H1 (cell line): ENCODE data around the gene GAS7. TPM values are rescaled to one million over a fixed set of nuclear protein-coding genes. Genes with fewer than 3 reads are reported as not detected.

Source experiments
- ATF3 ChIP-seq: IDR thresholded peaks from 2 replicates; pipeline ENCODE4 v1.6.1; 2011; ENCODE audit warnings: low read depth, mild to moderate bottlenecking, low read length; ENCODE audit not compliant: insufficient read depth
- CTCF ChIP-seq, 3 experiments: IDR thresholded peaks; 1 replicate in 2 of 3; 2 replicates in 1 of 3; pipeline versions ENCODE4 v1.5.1 to v1.6.1; 2011; ENCODE audit warnings: low read length in 3 of 3, mild to moderate bottlenecking in 3 of 3, inconsistent platforms in 2 of 3, low read depth in 1 of 3, moderate library complexity in 1 of 3; ENCODE audit not compliant: insufficient read depth in 1 of 3; ENCODE audit errors: control extremely low read depth in 1 of 3
- EGR1 ChIP-seq: IDR thresholded peaks from 2 replicates; pipeline ENCODE4 v1.6.1; 2011; ENCODE audit warnings: low read depth, low read length, borderline replicate concordance
- FOSL1 ChIP-seq: IDR thresholded peaks from 2 replicates; pipeline ENCODE4 v1.6.1; 2011; ENCODE audit warnings: mild to moderate bottlenecking, low read depth, low read length, moderate library complexity; ENCODE audit not compliant: insufficient read depth
- GTF2F1 ChIP-seq: IDR thresholded peaks from 2 replicates; pipeline ENCODE4 v1.6.1; 2012; ENCODE audit warnings: low read depth, low read length, improper control_type of control experiment, borderline replicate concordance
- HDAC2 ChIP-seq, 2 experiments: fragments of 300-600 bp in 1 of 2; sonication (generic) in 1 of 2; IDR thresholded peaks; 2 replicates each; pipeline ENCODE4 v1.6.1; 2011 to 2012; ENCODE audit warnings: low read depth in 2 of 2, low read length in 2 of 2, mild to moderate bottlenecking in 2 of 2, moderate library complexity in 2 of 2, borderline replicate concordance in 1 of 2, inconsistent platforms in 1 of 2
- POLR2A ChIP-seq, 2 experiments: IDR thresholded peaks; 1 replicate in 1 of 2; 2 replicates in 1 of 2; pipeline ENCODE4 v1.6.1; 2011; ENCODE audit warnings: low read depth in 2 of 2, low read length in 2 of 2, mild to moderate bottlenecking in 2 of 2; ENCODE audit errors: control extremely low read depth in 1 of 2
- SIX5 ChIP-seq: IDR thresholded peaks from 2 replicates; pipeline ENCODE4 v1.6.1; 2011; ENCODE audit warnings: mild to moderate bottlenecking, low read depth, low read length
- polyA plus RNA-seq, 7 experiments: library from polyadenylated mRNA; depleted of rRNA in 3 of 7; stranded (reverse) in 5 of 7; unstranded in 2 of 7; fragments of >200 nt in 5 of 7; fragments of 200-250 nt in 2 of 7; gene quantifications; 1 replicate in 5 of 7; 2 replicates in 1 of 7; 4 replicates in 1 of 7; pipeline versions ENCODE4 v1.2.1 to v1.2.3, GENCODE V29; 2011 to 2013; ENCODE audit warnings: missing spikeins in 2 of 7, mixed read lengths in 2 of 7
- total RNA-seq: library from RNA; stranded (reverse); fragmentation: NEBNext Ultra II Directional; extraction: Animal tissue kit (Norgen Biotek cat#: 25700); gene quantifications from 2 replicates; pipeline ENCODE4 v1.2.1, GENCODE V29; 2021

GAS7 gene
- total and polyA plus RNA-seq, 2 of the 8 experiments (the other 6 are each of a cell fraction or from before 2014, with no cell fraction given): 5.0 to 14.5 TPM

- TF ChIP-seq ATF3: no peak
- TF ChIP-seq POLR2A (IDR thresholded peaks at IDR 0.05; ENCODE audit: control extremely low read depth in 1 of 2, low read depth in 2 of 2, low read length in 2 of 2): no peak
- TF ChIP-seq GTF2F1: no peak
- no peak for TF ChIP-seq EGR1
- TF ChIP-seq CTCF (IDR thresholded peaks at IDR 0.05; ENCODE audit: control extremely low read depth in 1 of 3, insufficient read depth in 1 of 3, low read depth in 1 of 3, low read length in 3 of 3): no peak
- TF ChIP-seq SIX5: no peak
- no peak for TF ChIP-seq FOSL1
- TF ChIP-seq HDAC2 (IDR thresholded peaks at IDR 0.05; ENCODE audit: borderline replicate concordance in 1 of 2, low read depth in 2 of 2, low read length in 2 of 2): no peak
Measured at GRCh38 chr17:10067446-10068143, 130.8 kb downstream of the GAS7 start (continued).
